Measurements from ENCODE around the gene C19orf53. TPM values are rescaled to one million over a fixed set of nuclear protein-coding genes. Genes with fewer than 3 reads are reported as not detected.

The C19orf53 gene
- total and polyA plus RNA-seq, 9 of the 15 experiments (the other 6 are each of a cell fraction or from before 2014, with no cell fraction given), result 98.5 to 441 (median 164) TPM

GRCh38 chr19:13774217-13775191 is at the start of gene C19orf53 (continued):
- peak; percentile 84 for TF ChIP-seq TFAP4 (CRISPR knock-in tag; IDR thresholded peaks at IDR 0.05; ENCODE audit: borderline replicate concordance)
- no peak for TF ChIP-seq SAFB2 (IDR thresholded peaks at IDR 0.05; ENCODE audit: borderline replicate concordance, low read depth, low read length, severe bottlenecking)
- TF ChIP-seq ATF7 (IDR thresholded peaks at IDR 0.05), result peak; percentile 77
- peak in 1 of 2 experiments; percentile 7; a peak in 1 of 4 replicates for TF ChIP-seq MCM7 (IDR thresholded peaks at IDR 0.05)
- TF ChIP-seq E2F8 (IDR thresholded peaks at IDR 0.05; ENCODE audit: low read depth, partially characterized antibody), result peak; percentile 100
- peak; percentile 58 for TF ChIP-seq NFIC (IDR thresholded peaks at IDR 0.05)
- peak in 1 of 2 experiments; percentile 85; a peak in 1 of 4 replicates for TF ChIP-seq KDM1A (IDR thresholded peaks at IDR 0.05)
- 0 out of 2 replicates have a peak, but pooled peaks have one; percentile 18 for TF ChIP-seq TRIM28 (IDR thresholded peaks at IDR 0.05)
- TF ChIP-seq NR2F6 (CRISPR knock-in tag; IDR thresholded peaks at IDR 0.05), result 0 out of 2 replicates have a peak, but pooled peaks have one; percentile 17
- no peak for TF ChIP-seq ZNF57 (CRISPR knock-in tag; IDR thresholded peaks at IDR 0.05)
- TF ChIP-seq POLR2AphosphoS2 (IDR thresholded peaks at IDR 0.05; ENCODE audit: low read length), result peak; percentile 98
- TF ChIP-seq KDM5B (IDR thresholded peaks at IDR 0.05; ENCODE audit: insufficient replicate concordance, low read depth, low read length), result peak; percentile 90
- peak; percentile 85; the same call in 1 of the 2 replicates for TF ChIP-seq ARID4B (CRISPR knock-in tag; IDR thresholded peaks at IDR 0.05)
- TF ChIP-seq POLR2A (conservative IDR thresholded peaks at IDR 0.05), result peak; percentile 99
- TF ChIP-seq ZNF175 (CRISPR knock-in tag; IDR thresholded peaks at IDR 0.05; ENCODE audit: low read depth), result peak; percentile 82
- peak; percentile 99 for TF ChIP-seq HCFC1 (IDR thresholded peaks at IDR 0.05; ENCODE audit: low read depth, low read length)
- 0 out of 2 replicates have a peak, but pooled peaks have one; percentile 3 for TF ChIP-seq LARP7 (IDR thresholded peaks at IDR 0.05)
- peak; percentile 72; the same call in 1 of the 2 replicates for TF ChIP-seq NBN (IDR thresholded peaks at IDR 0.05; ENCODE audit: low read depth)
- peak; percentile 96 for TF ChIP-seq POLR2AphosphoS5 (IDR thresholded peaks at IDR 0.05; ENCODE audit: control insufficient read depth, insufficient read depth, low read depth, low read length)
- peak; percentile 71 for TF ChIP-seq PHF20 (IDR thresholded peaks at IDR 0.05; ENCODE audit: partially characterized antibody)
- peak; percentile 94 for TF ChIP-seq EP400 (IDR thresholded peaks at IDR 0.05)

Data from K562 (cell line).